Activated gamma-delta T cell treated with anti-CD3 and anti-CD28 coated beads, Interleukin-2, amount 50 U/mL, for 16 hours (primary cell): ENCODE measurements around the gene KDM6B.

Experiments used
- DNase-seq: peaks from one replicate; pipeline ENCODE4 v3.0.0-alpha.2; 2020; ENCODE audit warnings: low read depth

Gene KDM6B

DNA sequence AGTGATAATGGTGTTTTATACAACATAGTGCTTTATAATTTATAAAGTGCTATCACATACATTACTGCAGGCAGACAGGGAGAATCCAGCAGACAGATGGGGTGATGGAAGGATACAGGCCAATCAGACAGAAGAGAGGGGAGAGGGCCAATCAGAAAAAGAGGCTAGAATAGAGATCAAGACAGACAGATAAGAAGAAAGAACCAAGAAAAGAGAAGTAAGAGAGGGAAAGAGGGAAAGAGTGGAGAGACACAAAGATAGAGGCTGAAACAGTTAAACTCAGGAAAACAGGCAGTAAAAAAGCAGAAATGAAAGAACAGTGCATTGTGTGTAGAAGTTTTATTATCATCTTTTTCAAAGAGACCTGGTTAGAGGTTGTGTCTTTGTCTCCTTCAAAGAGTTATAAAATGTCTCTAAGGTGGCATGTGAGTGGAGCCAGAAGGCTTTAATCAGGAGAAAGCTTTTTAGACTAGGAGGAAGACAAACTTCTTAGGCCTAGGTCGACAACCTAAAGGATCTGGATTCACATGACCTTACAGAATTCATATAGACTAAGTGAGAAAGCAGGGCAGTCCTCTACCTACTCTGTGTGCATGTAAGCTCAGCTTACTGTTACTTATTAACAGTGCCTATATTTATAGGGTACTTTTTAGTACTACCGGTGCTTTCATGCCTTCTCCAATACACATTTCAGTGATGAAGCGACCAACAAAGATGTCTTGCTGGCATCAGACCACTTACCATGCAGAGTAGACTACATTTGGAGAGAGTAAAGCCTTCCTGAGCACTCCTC lies 46.3 kb downstream of the KDM6B start:
- DNase-seq, result no peak

DNA sequence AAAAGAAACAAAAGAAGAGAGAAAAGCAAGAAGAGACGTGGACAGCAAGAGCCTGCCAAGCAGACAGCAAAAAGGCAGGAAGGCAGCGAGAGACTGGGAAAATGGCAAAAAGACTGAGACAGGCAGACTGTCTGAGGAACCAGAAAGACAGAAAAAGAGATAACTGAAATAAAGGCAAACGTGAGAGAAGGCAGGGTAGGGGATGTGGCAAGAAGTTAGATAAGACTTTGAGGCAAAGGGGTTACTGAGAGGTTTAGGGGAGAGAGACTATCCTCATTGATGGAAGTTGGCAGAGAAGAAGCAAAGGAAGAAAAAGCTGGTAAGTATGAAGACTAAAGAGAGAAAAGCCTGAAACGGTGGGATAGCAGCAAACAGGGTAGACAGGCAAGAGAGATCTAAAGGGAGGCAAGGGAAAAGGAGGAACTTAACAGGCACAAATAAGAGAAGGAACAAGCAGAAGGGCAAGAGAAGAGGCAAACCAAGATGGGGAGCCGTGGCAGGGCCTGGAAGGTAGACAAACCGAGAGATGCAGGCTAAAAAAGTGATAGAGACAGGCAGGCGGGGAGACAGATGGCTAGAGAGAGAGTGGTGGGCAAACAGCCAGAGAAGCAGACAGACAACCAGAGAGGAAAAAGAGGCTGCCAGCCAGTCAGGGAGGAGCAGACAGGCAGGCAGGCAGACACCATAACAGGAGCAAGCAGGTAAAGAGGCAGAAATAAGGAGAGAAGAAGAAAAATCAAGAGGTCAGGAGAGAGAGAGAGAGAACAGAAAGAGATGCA lies 47.4 kb downstream of the KDM6B start:
- no peak for DNase-seq

DNA sequence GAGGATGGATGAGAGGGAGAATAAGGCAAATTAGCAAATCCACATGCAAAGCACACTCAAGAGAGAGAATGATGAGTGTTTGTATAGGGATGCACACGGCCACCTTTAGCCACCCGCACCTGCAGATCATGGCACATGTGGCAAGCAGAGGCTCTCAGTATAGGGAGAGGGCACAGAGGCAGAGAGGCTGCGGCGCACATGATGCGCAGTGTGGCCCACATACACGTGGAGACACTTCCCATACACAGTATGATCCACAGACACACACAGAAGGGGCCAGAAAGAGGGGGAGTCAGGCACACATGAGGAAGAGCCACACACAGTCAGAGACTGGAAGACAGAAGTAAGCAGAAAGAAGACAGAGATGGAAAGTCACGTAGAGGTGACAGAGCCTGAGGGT lies 48.1 kb downstream of the KDM6B start:
- no peak for DNase-seq

- no peak for DNase-seq
These were observed 48.6 kb downstream of the KDM6B start for GRCh38 chr17:7882629-7883028.
